MCF 10A (cell line): ENCODE data around the gene SOHLH2. TPM values are rescaled to one million over a fixed set of nuclear protein-coding genes. Genes with fewer than 3 reads are reported as not detected.

ENCODE experiments used
- BruUV-seq: library from RNA; stranded (reverse); fragments of 400-500 nt; replicated peaks from 2 replicates; lab custom pipeline; 2021; lab: Mats Ljungman, UMichigan
- CTCF ChIA-PET: fragments of 300-600 bp; sonication (Branson Sonifier 250); formaldehyde crosslinking; extraction: SDS; loops from one replicate; lab custom pipeline; 2021; ENCODE audit warnings: antibody characterized with exemption, inconsistent platforms; lab: Yijun Ruan, JAX
- POLR2A ChIA-PET: fragments of 300-600, 350-650 bp; sonication (Branson Sonifier 250); formaldehyde crosslinking; extraction: SDS; loops from one replicate; lab custom pipeline; 2020; ENCODE audit warnings: antibody characterized with exemption, inconsistent platforms; lab: Yijun Ruan, JAX
- DNase-seq: peaks from one replicate; pipeline ENCODE4 v3.0.0-alpha.2; 2018; ENCODE audit not compliant: unreplicated experiment
- H3K27ac Mint-ChIP-seq: one replicate; pipeline ENCODE4 v1.8.0; 2022; ENCODE audit warnings: mild to moderate bottlenecking, low read depth, mixed read lengths; ENCODE audit not compliant: unreplicated experiment
- H3K27me3 Mint-ChIP-seq: one replicate; pipeline ENCODE4 v1.8.0; 2022; ENCODE audit warnings: mixed read lengths; ENCODE audit not compliant: insufficient read depth, unreplicated experiment
- H3K36me3 Mint-ChIP-seq: one replicate; pipeline ENCODE4 v1.8.0; 2022; ENCODE audit warnings: mild to moderate bottlenecking, moderate library complexity, mixed read lengths; ENCODE audit not compliant: insufficient read depth, unreplicated experiment
- H3K4me1 Mint-ChIP-seq: one replicate; pipeline ENCODE4 v1.8.0; 2022; ENCODE audit warnings: mixed read lengths; ENCODE audit not compliant: insufficient read depth, unreplicated experiment
- H3K4me3 Mint-ChIP-seq: one replicate; pipeline ENCODE4 v1.8.0; 2022; ENCODE audit warnings: mild to moderate bottlenecking, moderate library complexity, mixed read lengths; ENCODE audit not compliant: unreplicated experiment
- H3K9me3 Mint-ChIP-seq: one replicate; pipeline ENCODE4 v1.8.0; 2022; ENCODE audit warnings: mixed read lengths; ENCODE audit not compliant: unreplicated experiment
- intact Hi-C: fragments of 100-400 bp; cut with micrococcal nuclease; formaldehyde crosslinking; loops from 2 replicates; pipeline ENCODE4 v1.14.1; 2022
- total RNA-seq: library from RNA; stranded (reverse); gene quantifications from 2 replicates; pipeline ENCODE4 v1.2.3, GENCODE V29; 2022
- TF ChIP-seq, protein P1 (sequence below): fragments of 200-600 bp; IDR thresholded peaks from one replicate; pipeline ENCODE4 v1.8.0; 2022; ENCODE audit warnings: antibody characterized with exemption, mild to moderate bottlenecking; ENCODE audit not compliant: unreplicated experiment

Gene SOHLH2
- total RNA-seq, 1 experiment from 2014 or later: 1.2 TPM

DNA sequence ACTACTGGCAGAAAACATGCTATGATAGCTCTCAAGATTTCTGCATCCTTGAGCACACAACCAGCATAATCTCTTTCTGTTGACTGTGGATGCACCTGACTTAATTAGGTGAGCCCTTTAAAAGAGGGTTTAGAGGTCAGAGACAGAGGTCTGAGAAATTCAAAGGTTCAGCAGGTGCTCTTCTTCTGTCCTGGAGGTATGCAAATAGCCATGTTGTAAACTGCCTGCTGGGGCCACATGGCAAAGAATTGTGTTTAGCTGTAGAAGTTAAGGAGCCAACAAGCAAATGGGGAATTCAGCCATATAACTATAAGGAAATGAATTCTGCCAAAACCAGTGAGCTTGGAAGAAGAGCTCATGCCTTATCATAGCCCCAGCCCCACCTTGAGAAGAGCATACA, 71.6 kb downstream of the SOHLH2 start:
- intact Hi-C loops: no loop called here
- DNase-seq: no peak
- TF ChIP-seq, protein P1, sequence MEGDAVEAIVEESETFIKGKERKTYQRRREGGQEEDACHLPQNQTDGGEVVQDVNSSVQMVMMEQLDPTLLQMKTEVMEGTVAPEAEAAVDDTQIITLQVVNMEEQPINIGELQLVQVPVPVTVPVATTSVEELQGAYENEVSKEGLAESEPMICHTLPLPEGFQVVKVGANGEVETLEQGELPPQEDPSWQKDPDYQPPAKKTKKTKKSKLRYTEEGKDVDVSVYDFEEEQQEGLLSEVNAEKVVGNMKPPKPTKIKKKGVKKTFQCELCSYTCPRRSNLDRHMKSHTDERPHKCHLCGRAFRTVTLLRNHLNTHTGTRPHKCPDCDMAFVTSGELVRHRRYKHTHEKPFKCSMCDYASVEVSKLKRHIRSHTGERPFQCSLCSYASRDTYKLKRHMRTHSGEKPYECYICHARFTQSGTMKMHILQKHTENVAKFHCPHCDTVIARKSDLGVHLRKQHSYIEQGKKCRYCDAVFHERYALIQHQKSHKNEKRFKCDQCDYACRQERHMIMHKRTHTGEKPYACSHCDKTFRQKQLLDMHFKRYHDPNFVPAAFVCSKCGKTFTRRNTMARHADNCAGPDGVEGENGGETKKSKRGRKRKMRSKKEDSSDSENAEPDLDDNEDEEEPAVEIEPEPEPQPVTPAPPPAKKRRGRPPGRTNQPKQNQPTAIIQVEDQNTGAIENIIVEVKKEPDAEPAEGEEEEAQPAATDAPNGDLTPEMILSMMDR: no peak
- no TSS peak for BruUV-seq
- Mint-ChIP-seq H3K36me3 (no peaks in the 10 kb centered on the region), H3K9me3 (no peaks in the 10 kb centered on the region), H3K4me1 (no peaks in the 10 kb centered on the region), H3K27me3 (no peaks in the 10 kb centered on the region), H3K27ac (no peak overlapping the region), H3K4me3 (no peak overlapping the region)
- CTCF ChIA-PET: interaction anchor here (2.0 kb wide), 1 partner anchor 164 kb away, joined by 6 read pairs; no protein-coding TSS in a partner anchor
- POLR2A ChIA-PET: no interaction called here

DNA sequence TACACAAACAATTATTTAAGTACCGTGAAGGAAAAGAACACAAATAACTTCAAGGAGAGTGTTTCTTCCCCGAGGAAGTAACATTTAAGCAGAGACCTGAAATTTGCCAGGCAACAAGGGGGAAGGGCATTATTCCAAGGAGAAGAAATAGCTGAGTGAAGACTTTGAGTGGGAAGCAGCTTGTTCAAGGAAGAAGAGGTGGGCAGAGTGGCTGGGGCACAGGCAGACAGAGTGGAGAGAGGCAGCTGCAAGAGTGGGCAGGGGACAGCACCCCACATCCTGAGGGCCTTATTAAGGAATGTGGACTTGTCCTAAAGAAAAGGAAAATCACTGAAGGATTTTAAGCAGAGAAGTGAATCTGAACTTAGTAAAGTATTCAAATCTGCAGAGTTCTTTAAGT, 78.5 kb downstream of the SOHLH2 start:
- DNase-seq: no peak
- intact Hi-C loops: no loop called here
- TF ChIP-seq, protein P1: no peak
- Mint-ChIP-seq H3K27ac (no peak overlapping the region), H3K4me1 (no peaks in the 10 kb centered on the region), H3K9me3 (no peaks in the 10 kb centered on the region), H3K4me3 (no peak overlapping the region), H3K27me3 (peaks cover 2% of the 10 kb centered on the region), H3K36me3 (no peaks in the 10 kb centered on the region)
- ChIA-PET POLR2A (no interaction called here), CTCF (interaction anchor here (0.6 kb wide), 2 partner anchors 32 to 78 kb away, joined by 3 read pairs; no protein-coding TSS in a partner anchor)
- no TSS peak for BruUV-seq

DNA sequence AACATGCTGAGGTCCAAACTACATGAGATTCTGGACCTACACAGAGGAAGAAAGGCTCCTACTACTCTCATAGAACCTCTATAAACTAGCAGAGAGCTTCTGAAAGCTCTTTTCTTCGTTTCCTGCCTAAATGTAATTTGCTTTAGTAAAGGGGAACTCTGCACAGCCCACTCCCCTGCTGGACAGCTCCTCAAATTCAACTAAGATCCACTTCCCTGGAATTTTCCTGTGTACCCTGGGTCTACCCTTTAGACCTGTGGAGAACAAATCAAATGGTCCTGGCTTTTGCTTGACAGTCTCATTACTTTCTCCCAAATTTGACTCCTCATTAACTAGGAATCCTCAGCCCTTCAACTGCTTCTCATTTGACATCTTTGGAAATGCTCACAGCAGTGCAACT, 79.7 kb downstream of the SOHLH2 start:
- peaks cover 5% of the 10 kb centered on the region for H3K4me1 Mint-ChIP-seq
- no TSS peak for BruUV-seq
- ChIA-PET CTCF (interaction anchor here (1.2 kb wide), 1 partner anchor 10 kb away, joined by 3 read pairs; no protein-coding TSS in a partner anchor), POLR2A (interaction anchor here (0.6 kb wide), 1 partner anchor 19 kb away, joined by 3 read pairs; no protein-coding TSS in a partner anchor)
- H3K9me3 Mint-ChIP-seq: no peaks in the 10 kb centered on the region
- H3K27ac Mint-ChIP-seq: no peak overlapping the region
- TF ChIP-seq, protein P1: no peak
- DNase-seq: no peak
- H3K27me3 Mint-ChIP-seq: peaks cover 11% of the 10 kb centered on the region
- H3K36me3 Mint-ChIP-seq: no peaks in the 10 kb centered on the region
- H3K4me3 Mint-ChIP-seq: no peak overlapping the region
- intact Hi-C loops: no loop called here

DNA sequence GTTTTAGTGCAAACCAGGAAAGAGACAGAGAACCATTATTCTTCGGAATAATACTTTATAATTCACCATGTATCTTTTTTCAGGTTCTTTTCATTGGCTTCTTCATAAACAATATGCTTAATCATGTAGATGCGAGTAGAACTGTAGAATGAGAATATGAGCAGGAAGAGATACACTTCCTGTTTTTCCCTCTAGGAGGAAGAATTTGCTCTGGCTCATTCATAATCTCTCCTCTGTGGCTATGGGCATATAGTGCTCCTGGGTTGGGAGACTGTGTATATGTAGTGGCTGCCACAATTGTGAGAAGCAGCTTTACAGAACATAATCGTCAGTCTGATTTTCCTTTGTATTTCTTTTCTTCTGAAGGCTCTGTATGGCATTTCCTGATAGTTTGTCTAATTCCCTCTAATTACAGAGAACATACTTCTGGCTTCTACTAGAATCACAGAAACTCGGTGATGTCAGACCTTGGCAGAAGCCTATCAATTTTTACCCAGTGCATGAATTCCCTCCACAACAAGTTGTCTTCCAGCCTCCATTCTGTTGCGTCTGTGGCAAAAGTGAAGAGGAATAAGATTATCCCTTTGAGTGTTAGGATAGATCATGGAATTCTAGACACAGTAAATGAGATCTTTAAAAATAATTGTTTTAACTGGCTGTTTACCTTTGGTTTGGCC, 80.3 kb downstream of the SOHLH2 start:
- Mint-ChIP-seq H3K27ac (no peak overlapping the region), H3K4me3 (no peak overlapping the region), H3K9me3 (no peaks in the 10 kb centered on the region), H3K36me3 (no peaks in the 10 kb centered on the region), H3K27me3 (peaks cover 11% of the 10 kb centered on the region), H3K4me1 (peaks cover 5% of the 10 kb centered on the region)
- POLR2A ChIA-PET: no interaction called here
- BruUV-seq: no TSS peak
- DNase-seq: no peak
- intact Hi-C loops: no loop called here
- CTCF ChIA-PET: interaction anchor here (1.2 kb wide), 1 partner anchor 9 kb away, joined by 3 read pairs; no protein-coding TSS in a partner anchor
- TF ChIP-seq, protein P1: no peak
